Fibroblast of the aortic adventitia (primary cell): ENCODE measurements around the gene TCERG1L. TPM values are rescaled to one million over a fixed set of nuclear protein-coding genes. Genes with fewer than 3 reads are reported as not detected.

ENCODE experiments used
- DNase-seq: peaks from one replicate; pipeline ENCODE4 v3.0.0-alpha.2; 2010; ENCODE audit warnings: low read depth
- H3K4me3 ChIP-seq: 2 replicates; pipeline ENCODE4 v1.5.1; 2011; ENCODE audit warnings: low read depth, mild to moderate bottlenecking, control low read depth, low read length, moderate library complexity
- total RNA-seq: library from RNA; depleted of rRNA; stranded (reverse); fragments of >200 nt; gene quantifications from 2 replicates; pipeline ENCODE4 v1.2.3, GENCODE V29; 2012; ENCODE audit warnings: low replicate concordance
- TF ChIP-seq, protein P1 (sequence below): IDR thresholded peaks from 2 replicates; pipeline ENCODE4 v1.5.1; 2011; ENCODE audit warnings: mild to moderate bottlenecking, low read length, control low read depth, inconsistent platforms; ENCODE audit not compliant: insufficient read depth

TCERG1L gene
- total RNA-seq, 1 donor, result not detected

DNA sequence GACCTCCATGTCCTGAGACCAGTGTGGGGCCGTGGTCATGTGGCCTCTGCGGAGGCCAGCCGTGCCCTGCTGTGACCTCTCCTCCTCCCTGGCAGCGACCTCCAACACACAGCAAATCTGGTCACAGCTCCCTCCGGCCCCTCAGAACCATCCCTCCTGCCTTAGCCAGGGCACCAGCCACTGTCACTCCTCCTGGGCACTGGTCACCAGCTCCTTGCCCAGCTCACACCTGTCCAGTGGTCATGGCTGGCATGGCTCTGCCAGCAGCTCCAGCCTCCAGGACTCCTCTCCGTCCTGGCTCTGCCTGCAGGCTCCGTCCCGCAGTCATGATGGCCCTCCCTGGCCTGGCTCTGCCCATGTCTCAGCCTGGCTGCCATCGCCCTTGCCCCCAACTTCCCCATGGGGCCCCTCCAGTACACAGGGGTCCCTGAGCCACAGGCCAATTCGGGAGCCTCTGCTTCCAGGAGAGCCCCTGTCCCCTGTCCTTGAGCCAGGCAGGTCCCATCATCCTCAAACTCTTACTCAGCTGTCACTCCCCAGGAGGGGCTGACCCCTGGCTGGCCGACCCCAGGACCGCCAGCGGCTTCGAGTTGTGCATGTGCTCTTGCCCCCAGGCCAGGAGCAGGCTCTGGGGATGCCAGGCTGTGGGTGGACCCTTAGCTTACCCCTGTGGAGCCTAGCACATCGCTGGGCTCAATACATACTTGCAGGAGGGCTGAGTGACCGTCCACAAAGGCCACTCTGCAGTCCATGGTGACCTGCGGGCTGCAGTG is 92.5 kb downstream of the TCERG1L start:
- TF ChIP-seq, protein P1, sequence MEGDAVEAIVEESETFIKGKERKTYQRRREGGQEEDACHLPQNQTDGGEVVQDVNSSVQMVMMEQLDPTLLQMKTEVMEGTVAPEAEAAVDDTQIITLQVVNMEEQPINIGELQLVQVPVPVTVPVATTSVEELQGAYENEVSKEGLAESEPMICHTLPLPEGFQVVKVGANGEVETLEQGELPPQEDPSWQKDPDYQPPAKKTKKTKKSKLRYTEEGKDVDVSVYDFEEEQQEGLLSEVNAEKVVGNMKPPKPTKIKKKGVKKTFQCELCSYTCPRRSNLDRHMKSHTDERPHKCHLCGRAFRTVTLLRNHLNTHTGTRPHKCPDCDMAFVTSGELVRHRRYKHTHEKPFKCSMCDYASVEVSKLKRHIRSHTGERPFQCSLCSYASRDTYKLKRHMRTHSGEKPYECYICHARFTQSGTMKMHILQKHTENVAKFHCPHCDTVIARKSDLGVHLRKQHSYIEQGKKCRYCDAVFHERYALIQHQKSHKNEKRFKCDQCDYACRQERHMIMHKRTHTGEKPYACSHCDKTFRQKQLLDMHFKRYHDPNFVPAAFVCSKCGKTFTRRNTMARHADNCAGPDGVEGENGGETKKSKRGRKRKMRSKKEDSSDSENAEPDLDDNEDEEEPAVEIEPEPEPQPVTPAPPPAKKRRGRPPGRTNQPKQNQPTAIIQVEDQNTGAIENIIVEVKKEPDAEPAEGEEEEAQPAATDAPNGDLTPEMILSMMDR, result no peak
- no peak for DNase-seq
- H3K4me3 ChIP-seq, result no peak overlapping the region

DNA sequence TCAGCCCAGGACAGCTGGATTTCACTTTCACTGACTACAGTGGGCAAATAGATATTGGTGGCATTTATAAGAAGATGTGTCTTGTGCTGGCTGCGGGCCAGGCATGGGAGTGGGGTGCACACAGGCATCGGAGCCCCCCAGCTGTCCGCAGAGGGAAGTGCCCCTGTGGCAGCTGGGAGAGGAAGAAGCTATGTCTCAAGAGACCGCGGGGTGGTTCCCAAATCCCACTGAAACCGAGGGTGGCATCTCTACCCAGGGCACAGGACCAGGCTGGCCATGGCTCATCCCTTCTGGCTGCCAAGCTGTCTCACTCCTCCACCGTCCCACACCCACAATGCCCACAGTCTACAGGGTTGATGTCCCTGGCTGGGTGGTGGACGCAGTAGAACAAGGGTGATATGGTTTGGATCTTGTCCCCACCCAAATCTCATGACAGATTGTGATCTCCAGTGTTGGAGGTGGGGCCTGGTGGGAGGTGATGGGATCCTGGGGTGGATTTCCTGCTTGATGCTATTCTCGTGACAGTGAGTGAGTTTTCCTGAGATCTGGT is 94.8 kb downstream of the TCERG1L start:
- DNase-seq, result no peak
- TF ChIP-seq, protein P1, result no peak
- H3K4me3 ChIP-seq, result no peak overlapping the region

DNA sequence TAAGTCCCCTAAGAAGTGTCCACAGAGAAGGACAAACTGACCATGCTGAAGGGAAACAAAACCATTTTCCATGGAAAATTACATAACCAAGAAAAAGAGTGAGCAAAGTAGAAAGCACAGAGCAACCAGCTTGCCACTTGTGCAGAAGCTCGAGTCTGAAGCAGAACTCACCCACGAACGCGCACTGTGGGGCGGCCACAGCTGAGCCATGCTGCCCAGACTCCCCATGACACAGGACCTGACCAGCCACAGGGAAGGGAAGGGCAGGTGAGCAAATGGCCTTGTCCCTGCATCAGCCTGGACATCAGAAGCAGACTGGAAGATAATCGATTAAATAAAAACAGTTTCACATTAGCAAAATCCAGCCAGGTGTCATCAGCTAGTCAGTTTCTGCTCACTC is 95.7 kb downstream of the TCERG1L start:
- H3K4me3 ChIP-seq, result no peak overlapping the region
- no peak for DNase-seq
- TF ChIP-seq, protein P1, result no peak

DNA sequence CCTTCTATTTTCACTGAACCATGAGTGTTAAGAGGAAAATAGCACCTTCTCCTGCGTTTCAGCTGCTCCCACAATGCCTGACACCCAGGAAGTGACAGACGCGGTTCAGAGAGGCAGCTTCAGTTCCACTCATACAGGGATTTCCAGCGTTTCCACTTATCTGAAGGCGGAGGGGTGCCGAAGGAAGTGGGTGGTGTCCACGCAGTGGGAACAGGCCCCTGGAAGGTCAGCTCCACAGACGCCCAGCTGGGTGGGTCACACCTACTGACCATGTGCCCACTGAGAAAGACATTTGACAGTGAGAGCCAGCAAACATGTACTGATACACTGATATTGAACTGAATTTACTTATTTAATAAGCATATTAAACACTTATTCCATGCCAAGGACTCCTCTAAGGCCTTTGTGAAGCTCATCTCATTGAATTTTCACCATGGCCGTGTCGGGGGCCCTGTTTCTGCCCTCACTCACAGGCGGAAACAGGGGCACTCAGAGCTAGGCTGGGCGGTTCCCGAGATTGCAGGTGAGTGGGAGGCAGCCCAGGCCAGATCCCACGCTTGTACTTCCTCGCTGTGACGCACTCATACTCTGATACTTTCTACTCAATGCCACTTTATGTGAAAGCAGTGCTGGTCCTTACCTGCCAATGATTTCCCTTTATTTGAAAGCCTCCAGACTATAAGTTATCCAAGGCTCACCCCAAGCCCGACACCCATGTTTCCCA is 96.8 kb downstream of the TCERG1L start:
- TF ChIP-seq, protein P1, result no peak

DNA sequence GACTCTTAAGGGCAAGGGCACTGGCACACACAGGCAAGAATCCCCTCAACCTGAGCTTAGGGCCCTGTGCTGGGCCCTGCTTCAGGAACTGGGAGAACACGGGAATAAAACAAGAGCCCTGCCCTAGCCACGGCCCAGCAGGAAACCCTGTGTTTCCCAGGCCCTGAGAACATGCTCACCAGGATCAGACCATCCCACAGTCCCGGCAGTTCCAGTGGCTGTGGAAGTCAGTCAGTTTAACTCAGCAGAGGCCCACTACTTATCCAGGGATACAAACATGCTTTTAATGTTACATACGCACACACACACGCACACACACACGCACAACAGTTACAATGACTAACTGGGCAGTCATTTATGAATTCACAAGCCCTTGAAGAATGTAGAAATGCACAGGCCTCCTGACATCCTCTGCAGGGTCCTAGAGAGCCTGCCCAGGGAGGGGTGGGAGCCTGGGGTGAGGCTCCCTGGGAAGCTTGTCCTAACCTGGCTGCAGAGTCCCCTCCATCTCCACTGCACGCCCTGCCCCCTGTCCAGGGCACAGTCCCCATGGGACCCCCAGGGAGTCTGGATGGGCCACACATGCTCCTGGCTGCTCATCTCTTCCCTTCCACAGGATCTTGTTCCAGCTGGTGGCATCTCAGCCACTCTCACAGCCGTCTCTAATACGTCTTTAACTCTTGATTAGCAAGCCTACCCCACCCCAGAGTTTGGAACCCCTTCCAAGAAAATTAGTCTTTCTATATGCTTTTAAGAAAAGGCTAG is 97.6 kb downstream of the TCERG1L start:
- H3K4me3 ChIP-seq, result no peak overlapping the region
- TF ChIP-seq, protein P1, result no peak
- DNase-seq, result no peak

More for the DNA sequence above, 96.8 kb downstream of the TCERG1L start:
- no peak overlapping the region for H3K4me3 ChIP-seq
- no peak for DNase-seq

DNA sequence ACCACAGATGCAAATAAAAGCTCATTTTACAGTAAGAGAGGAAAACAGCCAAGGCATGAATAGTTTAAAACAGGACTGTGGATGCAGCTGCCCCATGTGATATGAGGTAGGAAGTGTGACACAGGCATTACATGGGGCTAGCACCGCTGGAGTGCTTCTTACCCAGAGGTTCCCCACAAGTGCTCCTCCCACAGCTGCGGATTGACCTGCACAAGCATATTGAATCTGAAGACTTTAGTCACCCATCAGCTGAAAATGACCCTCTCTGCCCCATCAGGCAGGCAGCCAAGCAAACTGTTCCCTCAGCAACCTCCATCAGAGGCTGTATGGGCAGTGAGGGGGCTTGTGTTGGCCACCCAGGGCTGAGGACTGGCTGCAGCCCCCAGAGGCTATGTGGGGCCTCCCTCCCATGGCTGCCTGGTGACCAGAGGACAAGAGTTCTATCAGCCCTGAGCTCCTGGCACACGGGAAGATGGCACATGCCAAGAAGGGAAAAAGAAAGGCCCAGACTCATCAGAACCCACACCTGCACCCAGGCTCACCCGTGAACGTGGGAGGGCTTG is 98.7 kb downstream of the TCERG1L start:
- H3K4me3 ChIP-seq, result no peak overlapping the region
- no peak for DNase-seq
- TF ChIP-seq, protein P1, result no peak
